A549 (cell line): ENCODE data around the gene ATP2C1. TPM values are rescaled to one million over a fixed set of nuclear protein-coding genes. Genes with fewer than 3 reads are reported as not detected.
"Not testable (repeated sequence)": the region's sequence is repeated elsewhere in the genome, so short reads cannot be mapped to it uniquely, and the experiment has no call there.

ENCODE experiments used
- ATAC-seq, 2 experiments: fragments of 200-7000 bp in 1 of 2; fragments of >200 bp in 1 of 2; cut with Nextera tagmentation in 1 of 2; cut with Tn5 transposase in 1 of 2; 3 replicates each; pipeline versions ENCODE4 v1.8.0 to v1.9.1; 2018 to 2020; ENCODE audit warnings: mild to moderate bottlenecking in 1 of 2, moderate library complexity in 1 of 2
- CTCF ChIA-PET: fragments of 300-600 bp; sonication (Branson Sonifier 250); formaldehyde crosslinking; extraction: SDS; loops from one replicate; lab custom pipeline; 2021; ENCODE audit warnings: antibody characterized with exemption, inconsistent platforms; lab: Yijun Ruan, JAX
- POLR2A ChIA-PET: fragments of 350-600 bp; formaldehyde crosslinking; extraction: SDS; loops from one replicate; lab custom pipeline; 2021; ENCODE audit warnings: antibody characterized with exemption, inconsistent platforms; lab: Yijun Ruan, JAX
- DNase-seq, 2 experiments: peaks; one replicate each; pipeline versions ENCODE4 v3.0.0 to v3.0.0-alpha.2; 2011 to 2016; ENCODE audit warnings: low read depth in 1 of 2, low spot score in 1 of 2
- FAIRE-seq: peaks from 2 replicates; lab custom pipeline; 2011; peaks lifted over from hg19 to GRCh38; lab: Jason Lieb, UNC
- H3K27ac ChIP-seq, 2 experiments: fragments of >200 bp; sonication (Bioruptor Twin); formaldehyde crosslinking; 3 replicates each; pipeline ENCODE4 v1.5.1; 2016 to 2017
- H3K4me1 ChIP-seq: fragments of >200 bp; sonication (Bioruptor Twin); formaldehyde crosslinking; 3 replicates; pipeline ENCODE4 v1.6.1; 2016
- H3K4me2 ChIP-seq: fragments of >200 bp; sonication (Bioruptor Twin); formaldehyde crosslinking; 3 replicates; pipeline ENCODE4 v1.6.1; 2016
- H3K4me3 ChIP-seq: fragments of >200 bp; sonication (Bioruptor Twin); formaldehyde crosslinking; 3 replicates; pipeline ENCODE4 v1.5.1; 2016
- H3K9me3 ChIP-seq: fragments of >200 bp; sonication (Bioruptor Twin); formaldehyde crosslinking; 3 replicates; pipeline ENCODE4 v1.6.1; 2016
- ATOH8 ChIP-seq: fragments of 250-450 bp; sonication (Bioruptor Pico); IDR thresholded peaks from 2 replicates; pipeline ENCODE4 v1.5.0; 2020; ENCODE audit warnings: low read depth, mild to moderate bottlenecking, moderate library complexity
- CTCF ChIP-seq: fragments of >200 bp; sonication (Bioruptor Twin); formaldehyde crosslinking; IDR thresholded peaks from 3 replicates; pipeline ENCODE4 v1.5.1; 2016
- EHF ChIP-seq: fragments of 250-450 bp; sonication (Bioruptor Pico); IDR thresholded peaks from 2 replicates; pipeline ENCODE4 v1.5.0; 2020; ENCODE audit warnings: mild to moderate bottlenecking
- GATA3 ChIP-seq: IDR thresholded peaks from 2 replicates; pipeline ENCODE4 v1.6.1; 2012; ENCODE audit warnings: borderline replicate concordance
- HMGXB4 ChIP-seq: fragments of 250-450 bp; sonication (Bioruptor Pico); IDR thresholded peaks from 2 replicates; pipeline ENCODE4 v1.5.0; 2021; ENCODE audit warnings: mild to moderate bottlenecking, moderate library complexity, borderline replicate concordance
- HOXB5 ChIP-seq: fragments of 250-450 bp; sonication (Bioruptor Pico); IDR thresholded peaks from 2 replicates; pipeline ENCODE4 v1.5.0; 2020; ENCODE audit warnings: mild to moderate bottlenecking, moderate library complexity
- JUNB ChIP-seq: fragments of >200 bp; sonication (Bioruptor Twin); formaldehyde crosslinking; IDR thresholded peaks from 2 replicates; pipeline ENCODE4 v1.6.1; 2016
- MAX ChIP-seq: IDR thresholded peaks from 2 replicates; pipeline ENCODE4 v1.6.1; 2012
- MAZ ChIP-seq: fragments of 150-350 bp; IDR thresholded peaks from 2 replicates; pipeline ENCODE4 v1.6.1; 2014; ENCODE audit warnings: antibody characterized with exemption, low read depth, low read length, borderline replicate concordance
- MYC ChIP-seq: IDR thresholded peaks from 2 replicates; pipeline ENCODE4 v1.6.1; 2012; ENCODE audit warnings: mild to moderate bottlenecking, inconsistent platforms, low read length, improper control_type of control experiment, borderline replicate concordance
- RCOR1 ChIP-seq: fragments of 150-350 bp; IDR thresholded peaks from 2 replicates; pipeline ENCODE4 v1.6.1; 2014; ENCODE audit warnings: antibody characterized with exemption, low read length, low read depth
- ZC3H11A ChIP-seq: fragments of 450-650 bp; IDR thresholded peaks from 2 replicates; pipeline ENCODE4 v1.6.1; 2014; ENCODE audit warnings: antibody characterized with exemption, mild to moderate bottlenecking
- WGBS: methylation state at CpG from one replicate; pipeline ENCODE4 v1.1.6; 2017; ENCODE audit errors: missing lambda C conversion rate; 5-methylcytosine and 5-hydroxymethylcytosine counted together
- polyA plus RNA-seq, 4 experiments: library from polyadenylated mRNA; depleted of rRNA in 3 of 4; stranded (reverse); fragments of >200 nt; fragmentation: RNase III in 1 of 4; extraction: RNeasy Plus Mini Kit Qiagen cat#74134 plus additional on column Dnase treatment in 1 of 4; gene quantifications; 2 replicates in 3 of 4; 3 replicates in 1 of 4; pipeline ENCODE4 v1.2.3, GENCODE V29; 2011 to 2017

Gene ATP2C1
- polyA plus RNA-seq, 2 of the 4 experiments (the other 2 are of a cell fraction): 48.1 to 74.3 TPM

GRCh38 chr3:130854208-130854864, 39.5 kb upstream of the ATP2C1 start (continued):
- TF ChIP-seq MYC: no peak

- no peaks in the 10 kb centered on the region for H3K4me1 ChIP-seq
- H3K4me3 ChIP-seq: no peak overlapping the region
- no peak for ATAC-seq
- H3K27ac ChIP-seq: no peak overlapping the region
- 37% methylated on average over 4 of the region's 4 CpGs for WGBS
- H3K9me3 ChIP-seq: no peaks in the 10 kb centered on the region
- POLR2A ChIA-PET: interaction anchor here (0.6 kb wide), 1 partner anchor 22 kb away, joined by 3 read pairs; no protein-coding TSS in a partner anchor
- DNase-seq: no peak
- TF ChIP-seq GATA3 (no peak), RCOR1 (no peak), JUNB (no peak), MAZ (no peak), HOXB5 (CRISPR knock-in tag) (no peak), MAX (no peak), MYC (no peak), HMGXB4 (CRISPR knock-in tag) (no peak), ZC3H11A (no peak), CTCF (no peak), ATOH8 (CRISPR knock-in tag) (no peak)
- TF ChIP-seq, all 56 proteins: peak for 0
- CTCF ChIA-PET: no interaction called here
- H3K4me2 ChIP-seq: no peak overlapping the region
- no peak for FAIRE-seq
Measured at GRCh38 chr3:130857336-130858026, 36.4 kb upstream of the ATP2C1 start.

- not testable (repeated sequence) for H3K9me3 ChIP-seq, H3K4me1 ChIP-seq, DNase-seq, FAIRE-seq, H3K27ac ChIP-seq
- 34% methylated on average over 8 of the region's 8 CpGs for WGBS
- TF ChIP-seq ZC3H11A: peak; percentile 34; the same call in 1 of the 2 replicates
- TF ChIP-seq, all 56 proteins: peak for 1; not testable (repeated sequence) for 55
- H3K4me2 ChIP-seq, ATAC-seq, CTCF ChIA-PET, H3K4me3 ChIP-seq, POLR2A ChIA-PET: not testable (repeated sequence)
Measured at GRCh38 chr3:130862130-130862529, 31.8 kb upstream of the ATP2C1 start.

- no peak overlapping the region for H3K27ac ChIP-seq
- ATAC-seq: no peak
- H3K4me2 ChIP-seq: no peak overlapping the region
- 44% methylated on average over 2 of the region's 2 CpGs for WGBS
- FAIRE-seq: no peak
- no peaks in the 10 kb centered on the region for H3K4me1 ChIP-seq
- no peak for TF ChIP-seq EHF (CRISPR knock-in tag)
- CTCF ChIA-PET: no interaction called here
- no peaks in the 10 kb centered on the region for H3K9me3 ChIP-seq
- no peak overlapping the region for H3K4me3 ChIP-seq
- DNase-seq: no peak
- POLR2A ChIA-PET: no interaction called here
Measured at GRCh38 chr3:130865489-130865888, 28.4 kb upstream of the ATP2C1 start.
